GM19438 (cell line): Measurements from ENCODE around the gene STOM.

Experiments
- ATAC-seq: cut with Tn5 transposase; IDR thresholded peaks from one replicate; pipeline ENCODE4 v1.9.1; 2021; ENCODE audit warnings: low read depth; ENCODE audit not compliant: unreplicated experiment

STOM gene

GRCh38 chr9:121350993-121351561 is 19.0 kb downstream of the STOM start:
- no peak for ATAC-seq

- ATAC-seq: no peak
Measured at GRCh38 chr9:121350036-121350435, 20.0 kb downstream of the STOM start.

- ATAC-seq: no peak
Measured at GRCh38 chr9:121349009-121349408, 21.0 kb downstream of the STOM start.

GRCh38 chr9:121348221-121348620 is 21.8 kb downstream of the STOM start:
- ATAC-seq: no peak

GRCh38 chr9:121345070-121345469 is 25.0 kb downstream of the STOM start:
- ATAC-seq: no peak

GRCh38 chr9:121344184-121344583 is 25.9 kb downstream of the STOM start:
- no peak for ATAC-seq

GRCh38 chr9:121340676-121341392 is 29.2 kb downstream of the STOM start:
- peak; percentile 58 for ATAC-seq

GRCh38 chr9:121339437-121339836 is 30.6 kb downstream of the STOM start:
- no peak for ATAC-seq

- no peak for ATAC-seq
Measured at GRCh38 chr9:121336665-121337064, 33.4 kb downstream of the STOM start.

- ATAC-seq: no peak
Measured at GRCh38 chr9:121333950-121334773, 35.9 kb downstream of the STOM start.

- ATAC-seq: no peak
Measured at GRCh38 chr9:121331992-121332685, 37.9 kb downstream of the STOM start.

- ATAC-seq: no peak
Measured at GRCh38 chr9:121331549-121331948, 38.5 kb downstream of the STOM start.

- no peak for ATAC-seq
Measured at GRCh38 chr9:121328876-121329681, 41.0 kb downstream of the STOM start.

GRCh38 chr9:121328476-121328875 is 41.6 kb downstream of the STOM start:
- ATAC-seq: no peak

GRCh38 chr9:121326901-121327613 is 43.0 kb downstream of the STOM start:
- ATAC-seq: no peak

GRCh38 chr9:121326130-121326838 is 43.8 kb downstream of the STOM start:
- ATAC-seq: no peak

GRCh38 chr9:121325387-121325786 is 44.7 kb downstream of the STOM start:
- ATAC-seq: no peak

GRCh38 chr9:121324755-121325154 is 45.3 kb downstream of the STOM start:
- ATAC-seq: no peak

GRCh38 chr9:121324316-121324715 is 45.7 kb downstream of the STOM start:
- no peak for ATAC-seq
